Right atrium auricular region (tissue), 2 donors: ENCODE measurements around the gene GDPD5. TPM values are rescaled to one million over a fixed set of nuclear protein-coding genes. Genes with fewer than 3 reads are reported as not detected.

Experiments used
- DNase-seq: peaks from one replicate; pipeline ENCODE4 v3.0.0-alpha.2; 2019; ENCODE audit warnings: low spot score
- H3K27ac ChIP-seq, 2 donors: fragments of 200-600 bp; sonication (generic); 1 replicate in 1 of 2; 2 replicates in 1 of 2; pipeline ENCODE4 v1.5.1; 2016 to 2019
- H3K27me3 ChIP-seq, 2 donors: fragments of 200-600 bp; sonication (generic); one replicate each; pipeline versions ENCODE4 v1.5.1 to v1.6.0; 2017 to 2019
- H3K36me3 ChIP-seq: fragments of 200-600 bp; sonication (generic); one replicate; pipeline ENCODE4 v1.5.1; 2016
- H3K4me1 ChIP-seq, 2 donors: fragments of 200-600 bp; sonication (generic); one replicate each; pipeline versions ENCODE4 v1.5.1 to v1.6.0; 2017 to 2019
- H3K4me3 ChIP-seq, 2 donors: fragments of 200-600 bp; sonication (generic); 1 replicate in 1 of 2; 2 replicates in 1 of 2; pipeline ENCODE4 v1.5.1; 2017 to 2019; ENCODE audit warnings: mild to moderate bottlenecking in 1 of 2, moderate library complexity in 1 of 2
- H3K9me3 ChIP-seq, 2 donors: fragments of 200-600 bp; sonication (generic); one replicate each; pipeline ENCODE4 v1.5.1; 2019
- CTCF ChIP-seq, 2 donors: fragments of 200-600 bp; sonication (generic); IDR thresholded peaks; one replicate each; pipeline ENCODE4 v1.5.1; 2019; ENCODE audit warnings: antibody characterized with exemption in 2 of 2
- total RNA-seq, 2 donors: library from RNA; depleted of rRNA; stranded (reverse); fragments of >200 nt; gene quantifications; one replicate each; pipeline ENCODE4 v1.1.0, GENCODE V29; 2016

GDPD5 gene
- total RNA-seq, 2 donors from 2014 or later: 3.5 to 6.1 TPM

- peak overlapping the region; percentile 100 for H3K27ac ChIP-seq
- H3K36me3 ChIP-seq: peaks cover 35% of the 10 kb centered on the region
- H3K4me1 ChIP-seq: peaks cover 0 to 86% of the 10 kb centered on the region in 2 donors
- no peaks in the 10 kb centered on the region for H3K27me3 ChIP-seq
- H3K9me3 ChIP-seq: no peaks in the 10 kb centered on the region
- peak; percentile 84 for DNase-seq
- peak overlapping the region; percentile 82 to 87 for H3K4me3 ChIP-seq
- TF ChIP-seq CTCF (IDR thresholded peaks at IDR 0.05): peak; percentile 30 to 61
Observed at GRCh38 chr11:75563978-75564552, 38.3 kb upstream of the GDPD5 start.

- H3K4me1 ChIP-seq: peaks cover 0 to 86% of the 10 kb centered on the region in 2 donors
Observed at GRCh38 chr11:75563501-75563977, 37.8 kb upstream of the GDPD5 start.

GRCh38 chr11:75562836-75563484, 37.2 kb upstream of the GDPD5 start:
- H3K4me3 ChIP-seq: peak overlapping the region; percentile 82 to 87
- no peaks in the 10 kb centered on the region for H3K27me3 ChIP-seq
- peaks cover 24% of the 10 kb centered on the region for H3K36me3 ChIP-seq
- no peak for TF ChIP-seq CTCF (IDR thresholded peaks at IDR 0.05)
- H3K4me1 ChIP-seq: peaks cover 0 to 86% of the 10 kb centered on the region in 2 donors
- no peaks in the 10 kb centered on the region for H3K9me3 ChIP-seq
- peak overlapping the region; percentile 100 for H3K27ac ChIP-seq
- no peak for DNase-seq

More at GRCh38 chr11:75563501-75563977, 37.8 kb upstream of the GDPD5 start:
- Histone ChIP-seq H3K9me3 (no peaks in the 10 kb centered on the region), H3K27me3 (no peaks in the 10 kb centered on the region), H3K36me3 (peaks cover 29% of the 10 kb centered on the region), H3K4me3 (peak overlapping the region; percentile 82 to 87), H3K27ac (peak overlapping the region; percentile 100)
- no peak for DNase-seq
- no peak for TF ChIP-seq CTCF (IDR thresholded peaks at IDR 0.05)

GRCh38 chr11:75562048-75562835, 36.5 kb upstream of the GDPD5 start, which contains the start of gene SERPINH1:
SERPINH1 (plus strand) TSS chr11:75562253; CDS start chr11:75566350, 4,097 bp downstream.
- H3K27me3 ChIP-seq: no peaks in the 10 kb centered on the region
- H3K9me3 ChIP-seq: no peaks in the 10 kb centered on the region
- H3K4me3 ChIP-seq: peak within 1 kb of the TSS; percentile 82 to 87
- peak within 1 kb of the TSS; percentile 100 for H3K27ac ChIP-seq
- DNase-seq: peak; percentile 94
- peaks cover 16% of the 10 kb centered on the region for H3K36me3 ChIP-seq
- no peak for TF ChIP-seq CTCF (IDR thresholded peaks at IDR 0.05)
- peaks cover 0 to 86% of the 10 kb centered on the region in 2 donors for H3K4me1 ChIP-seq

- H3K4me3 ChIP-seq: peak overlapping the region; percentile 82 to 87
- peaks cover 0 to 86% of the 10 kb centered on the region in 2 donors for H3K4me1 ChIP-seq
- no peaks in the 10 kb centered on the region for H3K27me3 ChIP-seq
- peak overlapping the region; percentile 100 for H3K27ac ChIP-seq
- peaks cover 9% of the 10 kb centered on the region for H3K36me3 ChIP-seq
- DNase-seq: no peak
- TF ChIP-seq CTCF (IDR thresholded peaks at IDR 0.05): no peak
- no peaks in the 10 kb centered on the region for H3K9me3 ChIP-seq
Observed at GRCh38 chr11:75561426-75562047, 35.8 kb upstream of the GDPD5 start.
